ENCODE data around the gene IL1A.
A peak's percentile ranks its signal among the peaks of the same experiment; 100 is the strongest.

The IL1A gene

GRCh38 chr2:112773556-112773955 is 10.7 kb downstream of the IL1A start:
- H3K36me3 ChIP-seq (replicated peaks), result no peaks in the 10 kb centered on the region
- H3K27me3 ChIP-seq (ENCODE audit: low read depth), result no peaks in the 10 kb centered on the region
- DNase-seq (ENCODE audit: low spot score in 2 of 2), result no peak
- H3K4me1 ChIP-seq, result no peaks in the 10 kb centered on the region
- no peaks in the 10 kb centered on the region for H3K9me3 ChIP-seq
- no peak overlapping the region for H3K4me3 ChIP-seq
- in situ Hi-C loops (cut with MboI; ENCODE audit: low sequenced_read_pairs), result no loop called here

GRCh38 chr2:112772911-112773475 is 11.3 kb downstream of the IL1A start:
- Histone ChIP-seq H3K4me1 (no peaks in the 10 kb centered on the region; the same call in 1 of the 2 replicates), H3K36me3 (replicated peaks) (no peaks in the 10 kb centered on the region), H3K9me3 (no peaks in the 10 kb centered on the region), H3K27me3 (ENCODE audit: low read depth) (no peaks in the 10 kb centered on the region), H3K4me3 (no peak overlapping the region)
- no peak for DNase-seq (ENCODE audit: low spot score in 2 of 2)
- in situ Hi-C loops (cut with MboI; ENCODE audit: low sequenced_read_pairs), result no loop called here

GRCh38 chr2:112772322-112772721 is 12.0 kb downstream of the IL1A start:
- Histone ChIP-seq H3K4me3 (no peak overlapping the region), H3K4me1 (no peaks in the 10 kb centered on the region; the same call in 1 of the 2 replicates), H3K9me3 (no peaks in the 10 kb centered on the region), H3K36me3 (replicated peaks) (no peaks in the 10 kb centered on the region), H3K27me3 (ENCODE audit: low read depth) (no peaks in the 10 kb centered on the region)
- no peak for DNase-seq (ENCODE audit: low spot score in 2 of 2)
- in situ Hi-C loops (cut with MboI; ENCODE audit: low sequenced_read_pairs), result no loop called here

GRCh38 chr2:112768432-112768831 is 15.9 kb downstream of the IL1A start:
- Histone ChIP-seq H3K36me3 (replicated peaks) (no peaks in the 10 kb centered on the region), H3K9me3 (no peaks in the 10 kb centered on the region), H3K4me3 (no peak overlapping the region), H3K4me1 (peaks cover 5% of the 10 kb centered on the region), H3K27me3 (ENCODE audit: low read depth) (no peaks in the 10 kb centered on the region)
- no peak for DNase-seq (ENCODE audit: low spot score in 2 of 2)
- in situ Hi-C loops (cut with MboI; ENCODE audit: low sequenced_read_pairs), result no loop called here

- Histone ChIP-seq H3K4me1 (peaks cover 10% of the 10 kb centered on the region), H3K27me3 (ENCODE audit: low read depth) (no peaks in the 10 kb centered on the region), H3K36me3 (replicated peaks) (no peaks in the 10 kb centered on the region), H3K4me3 (no peak overlapping the region), H3K9me3 (no peaks in the 10 kb centered on the region)
- in situ Hi-C loops (cut with MboI; ENCODE audit: low sequenced_read_pairs), result no loop called here
- no peak for DNase-seq (ENCODE audit: low spot score in 2 of 2)
Measured at GRCh38 chr2:112767693-112768330, 16.5 kb downstream of the IL1A start.

- Histone ChIP-seq H3K27me3 (ENCODE audit: low read depth) (no peaks in the 10 kb centered on the region), H3K9me3 (no peaks in the 10 kb centered on the region), H3K36me3 (replicated peaks) (peaks cover 18% of the 10 kb centered on the region), H3K4me3 (peak overlapping the region; percentile 86), H3K4me1 (peaks cover 10% of the 10 kb centered on the region)
- in situ Hi-C loops (cut with MboI; ENCODE audit: low sequenced_read_pairs), result no loop called here
- peak in 1 of 2 experiments; percentile 11 for DNase-seq (ENCODE audit: low spot score in 2 of 2)
Measured at GRCh38 chr2:112765251-112765650, 19.0 kb downstream of the IL1A start.

GRCh38 chr2:112764071-112765044 is 19.9 kb downstream of the IL1A start, which contains the start of gene CKAP2L:
CKAP2L (minus strand) TSS chr2:112764609; CDS start chr2:112764598, 11 bp downstream.
- in situ Hi-C loops (cut with MboI; ENCODE audit: low sequenced_read_pairs), result no loop called here
- Histone ChIP-seq H3K4me3 (peak within 1 kb of the TSS; percentile 86), H3K4me1 (peaks cover 10% of the 10 kb centered on the region), H3K9me3 (no peaks in the 10 kb centered on the region), H3K36me3 (replicated peaks) (peaks cover 26% of the 10 kb centered on the region), H3K27me3 (ENCODE audit: low read depth) (no peaks in the 10 kb centered on the region)
- peak; percentile 97 for DNase-seq (ENCODE audit: low spot score in 2 of 2)

GRCh38 chr2:112762276-112762675 is 22.0 kb downstream of the IL1A start:
- H3K4me1 ChIP-seq, result peaks cover 10% of the 10 kb centered on the region
- H3K36me3 ChIP-seq (replicated peaks), result peaks cover 46% of the 10 kb centered on the region
- no peak for DNase-seq (ENCODE audit: low spot score in 2 of 2)
- in situ Hi-C loops (cut with MboI; ENCODE audit: low sequenced_read_pairs), result no loop called here
- H3K27me3 ChIP-seq (ENCODE audit: low read depth), result no peaks in the 10 kb centered on the region
- no peak overlapping the region for H3K4me3 ChIP-seq
- no peaks in the 10 kb centered on the region for H3K9me3 ChIP-seq

- in situ Hi-C loops (cut with MboI; ENCODE audit: low sequenced_read_pairs), result no loop called here
- no peak overlapping the region for H3K4me3 ChIP-seq
- peaks cover 65% of the 10 kb centered on the region for H3K36me3 ChIP-seq (replicated peaks)
- no peak for DNase-seq (ENCODE audit: low spot score in 2 of 2)
- no peaks in the 10 kb centered on the region for H3K27me3 ChIP-seq (ENCODE audit: low read depth)
- H3K4me1 ChIP-seq, result peaks cover 7% of the 10 kb centered on the region
- no peaks in the 10 kb centered on the region for H3K9me3 ChIP-seq
Measured at GRCh38 chr2:112760149-112760548, 24.1 kb downstream of the IL1A start.

- in situ Hi-C loops (cut with MboI; ENCODE audit: low sequenced_read_pairs), result loop anchor here (10.0 kb wide), 1 partner anchor 186 kb away; no protein-coding TSS in a partner anchor
- no peaks in the 10 kb centered on the region for H3K9me3 ChIP-seq
- H3K4me3 ChIP-seq, result no peak overlapping the region
- peaks cover 5% of the 10 kb centered on the region; the same call in 1 of the 2 replicates for H3K4me1 ChIP-seq
- H3K27me3 ChIP-seq (ENCODE audit: low read depth), result no peaks in the 10 kb centered on the region
- DNase-seq (ENCODE audit: low spot score in 2 of 2), result no peak
- peaks cover 75% of the 10 kb centered on the region for H3K36me3 ChIP-seq (replicated peaks)
Measured at GRCh38 chr2:112758711-112759110, 25.6 kb downstream of the IL1A start.

- H3K36me3 ChIP-seq (replicated peaks), result peaks cover 74% of the 10 kb centered on the region
- H3K4me1 ChIP-seq, result peaks cover 5% of the 10 kb centered on the region
- in situ Hi-C loops (cut with MboI; ENCODE audit: low sequenced_read_pairs), result loop anchor here (10.0 kb wide), 1 partner anchor 188 kb away; no protein-coding TSS in a partner anchor
- no peaks in the 10 kb centered on the region for H3K9me3 ChIP-seq
- H3K27me3 ChIP-seq (ENCODE audit: low read depth), result no peaks in the 10 kb centered on the region
- no peak for DNase-seq (ENCODE audit: low spot score in 2 of 2)
- H3K4me3 ChIP-seq, result no peak overlapping the region
Measured at GRCh38 chr2:112757265-112757664, 27.0 kb downstream of the IL1A start.

- no peak overlapping the region for H3K4me3 ChIP-seq
- H3K9me3 ChIP-seq, result no peaks in the 10 kb centered on the region
- H3K36me3 ChIP-seq (replicated peaks), result peaks cover 69% of the 10 kb centered on the region
- H3K27me3 ChIP-seq (ENCODE audit: low read depth), result no peaks in the 10 kb centered on the region
- H3K4me1 ChIP-seq, result peaks cover 13% of the 10 kb centered on the region
- in situ Hi-C loops (cut with MboI; ENCODE audit: low sequenced_read_pairs), result loop anchor here (10.0 kb wide), 1 partner anchor 189 kb away; no protein-coding TSS in a partner anchor
- DNase-seq (ENCODE audit: low spot score in 2 of 2), result no peak
Measured at GRCh38 chr2:112756207-112756606, 28.1 kb downstream of the IL1A start.

- Histone ChIP-seq H3K36me3 (replicated peaks) (peaks cover 67% of the 10 kb centered on the region), H3K27me3 (ENCODE audit: low read depth) (no peaks in the 10 kb centered on the region), H3K4me3 (no peak overlapping the region), H3K4me1 (peaks cover 15% of the 10 kb centered on the region), H3K9me3 (no peaks in the 10 kb centered on the region)
- no peak for DNase-seq (ENCODE audit: low spot score in 2 of 2)
- in situ Hi-C loops (cut with MboI; ENCODE audit: low sequenced_read_pairs), result loop anchor here (10.0 kb wide), 1 partner anchor 189 kb away; no protein-coding TSS in a partner anchor
Measured at GRCh38 chr2:112755444-112755843, 28.8 kb downstream of the IL1A start.
